WTC11 (cell line): ENCODE data around the gene NANOS2. TPM values are rescaled to one million over a fixed set of nuclear protein-coding genes. Genes with fewer than 3 reads are reported as not detected.

Experiments
- ATAC-seq: fragments of 200-7000 bp; cut with Tn5 transposase; 2 replicates; pipeline ENCODE4 v1.10.0; 2021; ENCODE audit warnings: mild to moderate bottlenecking, moderate library complexity
- CTCF ChIA-PET: fragments of 300-600 bp; sonication (Branson Sonifier 250); formaldehyde crosslinking; loops from one replicate; lab custom pipeline; 2021; ENCODE audit warnings: antibody characterized with exemption; lab: Charles Lee
- POLR2A ChIA-PET: fragments of 350-600 bp; sonication (Branson Sonifier 250); formaldehyde crosslinking; loops from one replicate; lab custom pipeline; 2021; ENCODE audit warnings: antibody characterized with exemption; lab: Charles Lee
- DNase-seq: peaks from one replicate; pipeline ENCODE4 v3.0.0; 2021; ENCODE audit warnings: low spot score
- H3K27ac Mint-ChIP-seq: 2 replicates; pipeline ENCODE4 v1.8.0; 2021; ENCODE audit warnings: mixed read lengths
- H3K27me3 Mint-ChIP-seq: 2 replicates; pipeline ENCODE4 v1.8.0; 2021; ENCODE audit warnings: low read depth, mild to moderate bottlenecking, moderate library complexity, mixed read lengths
- H3K36me3 Mint-ChIP-seq: 2 replicates; pipeline ENCODE4 v1.8.0; 2021; ENCODE audit warnings: mixed read lengths
- H3K4me1 Mint-ChIP-seq: 2 replicates; pipeline ENCODE4 v1.8.0; 2022; ENCODE audit warnings: mixed read lengths
- H3K4me3 Mint-ChIP-seq: 2 replicates; pipeline ENCODE4 v1.8.0; 2021; ENCODE audit warnings: mild to moderate bottlenecking, moderate library complexity, mixed read lengths
- H3K9me3 Mint-ChIP-seq: 2 replicates; pipeline ENCODE4 v1.8.0; 2021; ENCODE audit warnings: mixed read lengths
- ATF1 ChIP-seq: sonication (generic); formaldehyde crosslinking; IDR thresholded peaks from 2 replicates; pipeline ENCODE4 v1.8.1; 2023; ENCODE audit warnings: mild to moderate bottlenecking, moderate library complexity, missing genetic modification reagents
- ATF3 ChIP-seq: sonication (generic); formaldehyde crosslinking; conservative IDR thresholded peaks from 2 replicates; pipeline ENCODE4 v1.8.1; 2022; ENCODE audit warnings: mild to moderate bottlenecking, missing genetic modification reagents
- E2F4 ChIP-seq: sonication (generic); formaldehyde crosslinking; IDR thresholded peaks from 2 replicates; pipeline ENCODE4 v1.8.1; 2022; ENCODE audit warnings: low read depth, mild to moderate bottlenecking, moderate library complexity, missing genetic modification reagents, borderline replicate concordance
- ERG ChIP-seq: fragments of 250-450 bp; sonication (Bioruptor Pico); IDR thresholded peaks from 2 replicates; pipeline ENCODE4 v1.8.0; 2021; ENCODE audit warnings: mild to moderate bottlenecking
- ETV6 ChIP-seq: sonication (generic); formaldehyde crosslinking; IDR thresholded peaks from 2 replicates; pipeline ENCODE4 v1.8.1; 2022; ENCODE audit warnings: mild to moderate bottlenecking, missing genetic modification reagents
- FOXJ3 ChIP-seq: sonication (generic); formaldehyde crosslinking; IDR thresholded peaks from 2 replicates; pipeline ENCODE4 v1.9.0; 2021; ENCODE audit warnings: missing genetic modification reagents, mild to moderate bottlenecking, borderline replicate concordance
- FOXP4 ChIP-seq: sonication (generic); formaldehyde crosslinking; IDR thresholded peaks from 2 replicates; pipeline ENCODE4 v1.8.0; 2022; ENCODE audit warnings: mild to moderate bottlenecking, missing genetic modification reagents
- IRF1 ChIP-seq: sonication (generic); formaldehyde crosslinking; IDR thresholded peaks from 2 replicates; pipeline ENCODE4 v1.8.0; 2023; ENCODE audit warnings: missing genetic modification reagents
- KAT7 ChIP-seq: sonication (generic); formaldehyde crosslinking; IDR thresholded peaks from 2 replicates; pipeline ENCODE4 v1.8.1; 2023; ENCODE audit warnings: missing genetic modification reagents, mild to moderate bottlenecking, borderline replicate concordance
- MYBL2 ChIP-seq: sonication (generic); formaldehyde crosslinking; IDR thresholded peaks from 2 replicates; pipeline ENCODE4 v1.8.1; 2023; ENCODE audit warnings: mild to moderate bottlenecking, moderate library complexity, missing genetic modification reagents
- PRRX2 ChIP-seq: fragments of 250-450 bp; sonication (Bioruptor Pico); IDR thresholded peaks from 2 replicates; pipeline ENCODE4 v1.8.0; 2021; ENCODE audit warnings: mild to moderate bottlenecking
- RORB ChIP-seq: fragments of 250-450 bp; sonication (Bioruptor Pico); IDR thresholded peaks from 2 replicates; pipeline ENCODE4 v1.9.0; 2021; ENCODE audit warnings: mild to moderate bottlenecking
- SMAD3 ChIP-seq: sonication (generic); formaldehyde crosslinking; IDR thresholded peaks from 2 replicates; pipeline ENCODE4 v1.8.0; 2022; ENCODE audit warnings: missing genetic modification reagents, mild to moderate bottlenecking, borderline replicate concordance
- SOX15 ChIP-seq: fragments of 250-450 bp; sonication (Bioruptor Pico); IDR thresholded peaks from 2 replicates; pipeline ENCODE4 v1.9.0; 2021; ENCODE audit warnings: mild to moderate bottlenecking
- ZBTB43 ChIP-seq: sonication (generic); formaldehyde crosslinking; IDR thresholded peaks from 2 replicates; pipeline ENCODE4 v1.8.1; 2023; ENCODE audit warnings: mild to moderate bottlenecking, missing genetic modification reagents
- ZNF138 ChIP-seq: sonication (generic); formaldehyde crosslinking; conservative IDR thresholded peaks from 2 replicates; pipeline ENCODE4 v1.8.1; 2022; ENCODE audit warnings: mild to moderate bottlenecking, moderate library complexity, missing genetic modification reagents
- ZNF232 ChIP-seq: sonication (generic); formaldehyde crosslinking; IDR thresholded peaks from 2 replicates; pipeline ENCODE4 v1.8.0; 2022; ENCODE audit warnings: mild to moderate bottlenecking, missing genetic modification reagents
- total RNA-seq: library from RNA; stranded (reverse); gene quantifications from 3 replicates; pipeline ENCODE4 v1.2.3, GENCODE V29; 2021

NANOS2 gene
- total RNA-seq, 1 experiment from 2014 or later = 0.13 TPM

- Mint-ChIP-seq H3K27me3 (no peaks in the 10 kb centered on the region), H3K4me3 (peak overlapping the region; percentile 61), H3K4me1 (peaks cover 33% of the 10 kb centered on the region), H3K9me3 (no peaks in the 10 kb centered on the region), H3K27ac (no peak overlapping the region), H3K36me3 (no peaks in the 10 kb centered on the region)
- peak; percentile 1; the same call in 1 of the 2 replicates for ATAC-seq
- ChIA-PET POLR2A (interaction anchor here (1.7 to 2.5 kb wide), 3 partner anchors 18 to 21 kb away, joined by 5 to 31 read pairs (median 14); partner anchors contain the start of genes FOXA3, MYPOP and SYMPK), CTCF (interaction anchor here (1.0 to 8.5 kb wide), 7 partner anchors 10 to 114 kb away, joined by 3 to 212 read pairs (median 9); partner anchors contain the start of genes DMWD, FOXA3, MYPOP and RSPH6A)
- TF ChIP-seq RORB = no peak
- TF ChIP-seq KAT7 (CRISPR knock-in tag) = no peak
- TF ChIP-seq ETV6 (CRISPR knock-in tag) = 0 out of 2 replicates have a peak, but pooled peaks have one; percentile 24
- 0 out of 2 replicates have a peak, but pooled peaks have one; percentile 5 for TF ChIP-seq ZNF138 (CRISPR knock-in tag)
- no peak for TF ChIP-seq PRRX2 (CRISPR knock-in tag)
- peak; percentile 43 for DNase-seq
Measured at GRCh38 chr19:45884682-45885555, 29.7 kb downstream of the NANOS2 start.

- Mint-ChIP-seq H3K27me3 (no peaks in the 10 kb centered on the region), H3K36me3 (no peaks in the 10 kb centered on the region), H3K9me3 (no peaks in the 10 kb centered on the region), H3K4me1 (peaks cover 34% of the 10 kb centered on the region), H3K4me3 (peak overlapping the region; percentile 25; the same call in 1 of the 2 replicates), H3K27ac (no peak overlapping the region; the same call in 1 of the 2 replicates)
- DNase-seq (no peak), ATAC-seq (no peak)
- CTCF ChIA-PET = interaction anchor here (0.5 to 8.5 kb wide), 8 partner anchors 9 to 103 kb away, joined by 3 to 212 read pairs (median 16); partner anchors contain the start of genes DMWD, FOXA3, MYPOP and RSPH6A
- TF ChIP-seq FOXP4 (CRISPR knock-in tag) = no peak
- no peak for TF ChIP-seq ATF3 (CRISPR knock-in tag)
- no peak for TF ChIP-seq SOX15 (CRISPR knock-in tag)
- no peak for TF ChIP-seq FOXJ3 (CRISPR knock-in tag)
- TF ChIP-seq ZNF232 (CRISPR knock-in tag) = no peak
- TF ChIP-seq MYBL2 (CRISPR knock-in tag) = no peak
- no peak for TF ChIP-seq IRF1 (CRISPR knock-in tag)
- TF ChIP-seq ERG = no peak
- no peak for TF ChIP-seq E2F4 (CRISPR knock-in tag)
- no peak for TF ChIP-seq SMAD3 (CRISPR knock-in tag)
- no peak for TF ChIP-seq ATF1 (CRISPR knock-in tag)
- TF ChIP-seq ZBTB43 (CRISPR knock-in tag) = no peak
- POLR2A ChIA-PET = no interaction called here
Measured at GRCh38 chr19:45883881-45884681, 30.5 kb downstream of the NANOS2 start.
